Caco-2 (cell line): ENCODE data around the gene ISYNA1. TPM values are rescaled to one million over a fixed set of nuclear protein-coding genes. Genes with fewer than 3 reads are reported as not detected.
A peak's percentile ranks its signal among the peaks of the same experiment; 100 is the strongest.

Experiments
- Bru-seq: library from RNA; stranded (reverse); fragments of 400-500 nt; gene quantifications from one replicate; lab custom pipeline; 2021; lab: Mats Ljungman, UMichigan
- BruChase-seq, 2 experiments: library from RNA; stranded (reverse); fragments of 400-500 nt; gene quantifications; one replicate each; lab custom pipeline; 2021; lab: Mats Ljungman, UMichigan
- BruUV-seq: library from RNA; stranded (reverse); fragments of 400-500 nt; replicated peaks from 2 replicates; lab custom pipeline; 2021; lab: Mats Ljungman, UMichigan
- CTCF ChIA-PET: fragments of 300-600 bp; sonication (Branson Sonifier 250); formaldehyde crosslinking; loops from one replicate; lab custom pipeline; 2022; ENCODE audit warnings: antibody characterized with exemption; lab: Charles Lee
- POLR2A ChIA-PET: fragments of 300-600 bp; sonication (Branson Sonifier 250); formaldehyde crosslinking; loops from one replicate; lab custom pipeline; 2022; ENCODE audit warnings: antibody characterized with exemption; lab: Charles Lee
- DNase-seq, 2 experiments: peaks; one replicate each; pipeline versions ENCODE4 v3.0.0 to v3.0.0-alpha.2; 2020 to 2022
- H3K27me3 ChIP-seq: replicated peaks from 2 replicates; pipeline ENCODE4 v1.6.0; 2011; ENCODE audit warnings: low read length; ENCODE audit not compliant: control insufficient read depth, insufficient read depth
- H3K36me3 ChIP-seq: 2 replicates; pipeline ENCODE4 v1.5.1; 2011; ENCODE audit warnings: low read length; ENCODE audit not compliant: control insufficient read depth, insufficient read depth
- H3K4me1 ChIP-seq: fragments of 250-450 bp; sonication (Bioruptor Pico); 2 replicates; pipeline ENCODE4 v1.5.1; 2020; ENCODE audit warnings: mild to moderate bottlenecking
- H3K4me3 ChIP-seq: 2 replicates; pipeline ENCODE4 v1.5.1; 2011; ENCODE audit warnings: low read depth, mild to moderate bottlenecking, control low read depth, low read length
- H3K9me3 ChIP-seq: fragments of 250-450 bp; sonication (Bioruptor Pico); 2 replicates; pipeline ENCODE4 v1.5.1; 2020; ENCODE audit warnings: mild to moderate bottlenecking, moderate library complexity
- H3K27ac Mint-ChIP-seq: one replicate; pipeline ENCODE4 v1.8.0; 2022; ENCODE audit warnings: mixed read lengths; ENCODE audit not compliant: unreplicated experiment
- H3K27me3 Mint-ChIP-seq: one replicate; pipeline ENCODE4 v1.8.0; 2022; ENCODE audit warnings: mixed read lengths; ENCODE audit not compliant: insufficient read depth, unreplicated experiment
- H3K36me3 Mint-ChIP-seq: one replicate; pipeline ENCODE4 v1.8.0; 2022; ENCODE audit warnings: mild to moderate bottlenecking, mixed read lengths; ENCODE audit not compliant: insufficient read depth, unreplicated experiment
- H3K4me1 Mint-ChIP-seq: one replicate; pipeline ENCODE4 v1.8.0; 2022; ENCODE audit warnings: low read depth, mixed read lengths; ENCODE audit not compliant: unreplicated experiment
- H3K4me3 Mint-ChIP-seq: one replicate; pipeline ENCODE4 v1.8.0; 2022; ENCODE audit warnings: mild to moderate bottlenecking, moderate library complexity, mixed read lengths; ENCODE audit not compliant: unreplicated experiment
- H3K9me3 Mint-ChIP-seq: one replicate; pipeline ENCODE4 v1.8.0; 2022; ENCODE audit warnings: mixed read lengths; ENCODE audit not compliant: unreplicated experiment
- intact Hi-C: fragments of 100-400 bp; cut with micrococcal nuclease; formaldehyde crosslinking; loops from one replicate; pipeline ENCODE4 v1.10.0; 2022; ENCODE audit not compliant: unreplicated experiment
- long read RNA-seq: library from polyadenylated mRNA; stranded (forward); transcript quantifications from one replicate; pipeline ENCODE4 v2.0.0, GENCODE V29; 2022
- total RNA-seq: library from RNA; stranded (reverse); gene quantifications from 2 replicates; pipeline ENCODE4 v1.2.3, GENCODE V29; 2022
- TF ChIP-seq, protein P1 (sequence below), 2 experiments: fragments of 200-600 bp in 1 of 2; IDR thresholded peaks; 1 replicate in 1 of 2; 2 replicates in 1 of 2; pipeline versions ENCODE4 v1.5.1 to v1.8.0; 2011 to 2022; ENCODE audit warnings: antibody characterized with exemption in 1 of 2, control low read depth in 1 of 2, inconsistent platforms in 1 of 2, low read depth in 1 of 2, low read length in 1 of 2, mild to moderate bottlenecking in 1 of 2, moderate library complexity in 1 of 2; ENCODE audit not compliant: insufficient read depth in 1 of 2, severe bottlenecking in 1 of 2, unreplicated experiment in 1 of 2

Gene ISYNA1
- total RNA-seq = 65.3 and 67.3 TPM in 2 replicates
- Bru-seq, nascent RNA = percentile 52 among the genes with signal in this experiment
- BruChase-seq, experiment 1, labeled RNA remaining after a 2-hour chase = percentile 62 among the genes with signal in this experiment
- percentile 82 among the genes with signal in this experiment for BruChase-seq, experiment 2, labeled RNA remaining after a 6-hour chase
- long read RNA-seq, transcript ISYNA1-203 (9 exons, 1,466 nt) = minor isoform, 6 of 65 reads
- long read RNA-seq, transcript ISYNA1-201 (11 exons, 2,420 nt) = major isoform, 22 of 65 reads
- long read RNA-seq, partial matches to known transcripts = 10 of 65 reads
- long read RNA-seq, other reads (novel, unspliced or antisense) = 23 of 65 reads

DNA sequence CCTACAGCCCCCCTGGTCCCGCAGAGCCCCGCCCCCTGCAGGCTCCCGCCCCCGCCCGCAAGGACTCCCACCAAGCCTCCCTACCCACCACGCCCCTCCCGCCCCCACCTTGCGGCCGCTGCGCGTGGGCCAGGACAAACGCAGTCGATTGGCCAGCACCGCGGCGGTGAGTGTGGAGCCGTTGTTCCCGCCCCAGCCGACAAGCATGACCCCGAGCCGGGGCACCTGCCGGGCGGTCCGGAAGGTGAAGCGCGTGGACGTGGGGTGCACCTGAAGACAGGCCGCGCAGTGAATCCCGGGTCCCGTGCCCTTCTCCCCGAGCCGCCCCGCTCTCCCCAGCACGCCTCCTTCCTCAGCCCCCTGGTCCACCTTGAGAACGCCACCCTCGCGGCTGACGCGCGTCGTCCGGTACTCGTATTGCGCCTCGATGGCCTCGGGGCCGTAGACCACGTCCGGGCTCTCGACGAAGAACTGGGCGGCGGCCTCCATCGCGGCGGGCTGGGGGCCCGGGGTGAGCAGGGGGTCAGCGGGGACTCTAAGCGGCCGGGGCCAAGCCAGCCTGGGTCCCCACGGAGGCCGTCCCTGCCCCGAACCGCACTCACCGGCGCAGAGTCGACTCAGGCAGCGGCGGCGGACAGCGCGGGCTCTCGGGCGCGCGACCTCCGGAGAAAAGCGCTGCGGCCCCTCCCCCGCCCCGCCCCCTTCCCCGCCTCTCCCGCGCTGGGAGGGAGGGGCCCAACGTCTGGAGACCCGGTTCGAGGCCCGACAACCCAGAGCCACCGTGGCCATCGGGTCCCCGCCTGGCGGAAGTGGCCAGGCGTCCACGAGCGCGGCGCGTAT, at the start of gene ISYNA1:
Gene ISYNA1 (minus strand): TSS at position 643 of the 840 bp plus-strand sequence. CDS start 154 bp downstream, at position 489.
- Histone ChIP-seq H3K4me1 (peaks cover 10% of the 10 kb centered on the region), H3K4me3 (peak within 1 kb of the TSS; percentile 75), H3K36me3 (no peaks in the 10 kb centered on the region; the same call in 1 of the 2 replicates), H3K27me3 (no peaks in the 10 kb centered on the region), H3K9me3 (no peaks in the 10 kb centered on the region)
- H3K27me3 Mint-ChIP-seq = no peaks in the 10 kb centered on the region
- peaks cover 49% of the 10 kb centered on the region for H3K36me3 Mint-ChIP-seq
- H3K9me3 Mint-ChIP-seq = peaks cover 9% of the 10 kb centered on the region
- DNase-seq = peak; percentile 56 to 57
- TF ChIP-seq, protein P1, sequence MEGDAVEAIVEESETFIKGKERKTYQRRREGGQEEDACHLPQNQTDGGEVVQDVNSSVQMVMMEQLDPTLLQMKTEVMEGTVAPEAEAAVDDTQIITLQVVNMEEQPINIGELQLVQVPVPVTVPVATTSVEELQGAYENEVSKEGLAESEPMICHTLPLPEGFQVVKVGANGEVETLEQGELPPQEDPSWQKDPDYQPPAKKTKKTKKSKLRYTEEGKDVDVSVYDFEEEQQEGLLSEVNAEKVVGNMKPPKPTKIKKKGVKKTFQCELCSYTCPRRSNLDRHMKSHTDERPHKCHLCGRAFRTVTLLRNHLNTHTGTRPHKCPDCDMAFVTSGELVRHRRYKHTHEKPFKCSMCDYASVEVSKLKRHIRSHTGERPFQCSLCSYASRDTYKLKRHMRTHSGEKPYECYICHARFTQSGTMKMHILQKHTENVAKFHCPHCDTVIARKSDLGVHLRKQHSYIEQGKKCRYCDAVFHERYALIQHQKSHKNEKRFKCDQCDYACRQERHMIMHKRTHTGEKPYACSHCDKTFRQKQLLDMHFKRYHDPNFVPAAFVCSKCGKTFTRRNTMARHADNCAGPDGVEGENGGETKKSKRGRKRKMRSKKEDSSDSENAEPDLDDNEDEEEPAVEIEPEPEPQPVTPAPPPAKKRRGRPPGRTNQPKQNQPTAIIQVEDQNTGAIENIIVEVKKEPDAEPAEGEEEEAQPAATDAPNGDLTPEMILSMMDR (IDR thresholded peaks at IDR 0.05; ENCODE audit: insufficient read depth in 1 of 2, low read depth in 1 of 2, low read length in 1 of 2, severe bottlenecking in 1 of 2, unreplicated experiment in 1 of 2) = no peak
- intact Hi-C loops = loop anchor here (1.0 kb wide), 1 partner anchor 18 kb away; the partner anchor contains the start of gene SSBP4
- peak within 1 kb of the TSS; percentile 78 for H3K4me3 Mint-ChIP-seq
- H3K27ac Mint-ChIP-seq = peak within 1 kb of the TSS; percentile 67
- POLR2A ChIA-PET = no interaction called here
- CTCF ChIA-PET = interaction anchor here (0.7 to 0.9 kb wide), 4 partner anchors 11 to 115 kb away, joined by 3 to 6 read pairs (median 3); partner anchors contain the start of gene LSM4
- BruUV-seq = no TSS peak
- H3K4me1 Mint-ChIP-seq = peaks cover 16% of the 10 kb centered on the region

DNA sequence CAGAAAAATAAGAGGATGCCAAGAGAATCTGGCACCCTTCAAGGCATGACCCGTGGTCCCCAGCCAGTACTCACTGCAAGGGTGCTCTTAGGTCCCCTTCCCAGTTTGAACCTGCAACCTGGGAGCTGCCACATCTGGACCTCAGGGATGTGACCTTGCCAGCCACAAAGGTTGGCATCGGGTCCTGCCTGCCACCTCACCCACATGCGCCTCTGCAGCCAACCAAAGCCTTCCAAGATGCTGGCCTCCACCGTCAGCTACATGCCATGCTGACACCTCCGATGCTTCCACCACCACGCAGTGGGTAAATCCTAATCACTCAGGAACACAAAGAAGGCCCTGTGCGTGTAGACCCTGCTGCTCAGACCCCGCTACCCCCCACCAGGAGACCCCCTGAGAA, 48.8 kb upstream of the ISYNA1 start:
- H3K9me3 ChIP-seq = no peaks in the 10 kb centered on the region
- TF ChIP-seq, protein P1 (IDR thresholded peaks at IDR 0.05; ENCODE audit: insufficient read depth in 1 of 2, low read depth in 1 of 2, low read length in 1 of 2, severe bottlenecking in 1 of 2, unreplicated experiment in 1 of 2) = no peak
- POLR2A ChIA-PET = no interaction called here
- Mint-ChIP-seq H3K27me3 (no peaks in the 10 kb centered on the region), H3K4me3 (no peak overlapping the region), H3K4me1 (no peaks in the 10 kb centered on the region), H3K9me3 (no peaks in the 10 kb centered on the region), H3K36me3 (peaks cover 20% of the 10 kb centered on the region), H3K27ac (no peak overlapping the region)
- H3K4me3 ChIP-seq = no peak overlapping the region
- DNase-seq = no peak
- no peaks in the 10 kb centered on the region for H3K36me3 ChIP-seq
- intact Hi-C loops = loop anchor here (5.0 kb wide), 1 partner anchor 36 kb away; the partner anchor contains the start of gene ELL
- no peaks in the 10 kb centered on the region for H3K4me1 ChIP-seq
- no peaks in the 10 kb centered on the region for H3K27me3 ChIP-seq
- BruUV-seq = no TSS peak
- CTCF ChIA-PET = no interaction called here

- POLR2A ChIA-PET = no interaction called here
- no peaks in the 10 kb centered on the region for H3K4me1 Mint-ChIP-seq
- H3K9me3 Mint-ChIP-seq = no peaks in the 10 kb centered on the region
- H3K4me3 Mint-ChIP-seq = no peak overlapping the region
- H3K9me3 ChIP-seq = no peaks in the 10 kb centered on the region
- no peaks in the 10 kb centered on the region for H3K36me3 ChIP-seq
- H3K27ac Mint-ChIP-seq = peak overlapping the region; percentile 17
- intact Hi-C loops = loop anchor here (5.0 kb wide), 1 partner anchor 37 kb away; the partner anchor contains the start of gene ELL
- no TSS peak for BruUV-seq
- no peaks in the 10 kb centered on the region for H3K27me3 ChIP-seq
- no peak for DNase-seq
- H3K4me1 ChIP-seq = no peaks in the 10 kb centered on the region
- no peak overlapping the region for H3K4me3 ChIP-seq
- H3K36me3 Mint-ChIP-seq = peaks cover 27% of the 10 kb centered on the region
- CTCF ChIA-PET = interaction anchor here (1.4 kb wide), 1 partner anchor 35 kb away, joined by 3 read pairs; no protein-coding TSS in a partner anchor
- TF ChIP-seq, protein P1 (IDR thresholded peaks at IDR 0.05; ENCODE audit: insufficient read depth in 1 of 2, low read depth in 1 of 2, low read length in 1 of 2, severe bottlenecking in 1 of 2, unreplicated experiment in 1 of 2) = no peak
- no peaks in the 10 kb centered on the region for H3K27me3 Mint-ChIP-seq
Observed at GRCh38 chr19:18484992-18485391, 47.1 kb upstream of the ISYNA1 start.
